Endothelial cell of umbilical vein (primary cell): ENCODE measurements around the gene TERT. TPM values are rescaled to one million over a fixed set of nuclear protein-coding genes. Genes with fewer than 3 reads are reported as not detected.

ENCODE experiments used
- BruUV-seq: library from RNA; stranded (reverse); fragments of 400-500 nt; replicated peaks from 2 replicates; lab custom pipeline; 2021; lab: Mats Ljungman, UMichigan
- CTCF ChIA-PET: fragments of 300-600, 350-600 bp; sonication (Branson Sonifier 250); formaldehyde crosslinking; loops from one replicate; lab custom pipeline; 2021; ENCODE audit warnings: antibody characterized with exemption, inconsistent platforms; lab: Charles Lee
- POLR2A ChIA-PET: fragments of 300-600, 350-600 bp; sonication (Branson Sonifier 250); formaldehyde crosslinking; loops from one replicate; lab custom pipeline; 2021; ENCODE audit warnings: antibody characterized with exemption, inconsistent platforms; lab: Charles Lee
- DNase-seq: peaks from one replicate; pipeline ENCODE4 v3.0.0-alpha.2; 2011; ENCODE audit warnings: low read depth, low spot score
- FAIRE-seq: peaks from 2 replicates; lab custom pipeline; 2011; peaks lifted over from hg19 to GRCh38; lab: Jason Lieb, UNC
- H2AFZ ChIP-seq: 2 replicates; pipeline ENCODE4 v1.6.0; 2012; ENCODE audit warnings: low read depth, low read length, control low read depth, inconsistent platforms
- H3K27ac ChIP-seq: 2 replicates; pipeline ENCODE4 v1.5.1; 2011; ENCODE audit warnings: low read depth, mild to moderate bottlenecking, control low read depth, low read length, moderate library complexity; ENCODE audit not compliant: insufficient read depth
- H3K27me3 ChIP-seq, 2 experiments: 2 replicates each; pipeline versions ENCODE4 v1.6.0 to v1.6.1; 2011; ENCODE audit warnings: low read length in 2 of 2, mixed read lengths in 1 of 2; ENCODE audit not compliant: control insufficient read depth in 2 of 2, insufficient read depth in 2 of 2
- H3K36me3 ChIP-seq, 2 experiments: 2 replicates in 1 of 2; 3 replicates in 1 of 2; pipeline ENCODE4 v1.5.1; 2011; ENCODE audit warnings: low read length in 2 of 2, mild to moderate bottlenecking in 1 of 2, moderate library complexity in 1 of 2; ENCODE audit not compliant: control insufficient read depth in 2 of 2, insufficient read depth in 2 of 2; ENCODE audit errors: extremely low read depth in 1 of 2
- H3K4me1 ChIP-seq: 3 replicates; pipeline ENCODE4 v1.5.1; 2011; ENCODE audit warnings: mild to moderate bottlenecking, low read length; ENCODE audit not compliant: control insufficient read depth, insufficient read depth; ENCODE audit errors: extremely low read depth
- H3K4me2 ChIP-seq: 2 replicates; pipeline ENCODE4 v1.6.1; 2011; ENCODE audit warnings: low read length, control low read depth, mixed read lengths; ENCODE audit not compliant: insufficient read depth
- H3K4me3 ChIP-seq, 3 experiments: fragments of 200-600 bp in 1 of 3; sonication (generic), shearing (Covaris generic) in 1 of 3; replicated peaks in 1 of 3; 2 replicates each; pipeline ENCODE4 v1.5.1; 2011 to 2016; ENCODE audit warnings: control low read depth in 3 of 3, low read length in 3 of 3, mild to moderate bottlenecking in 2 of 3, inconsistent platforms in 1 of 3, low read depth in 1 of 3, moderate library complexity in 1 of 3; ENCODE audit not compliant: insufficient read depth in 1 of 3
- H3K79me2 ChIP-seq: 2 replicates; pipeline ENCODE4 v1.6.0; 2012; ENCODE audit warnings: low read length, inconsistent platforms; ENCODE audit not compliant: control insufficient read depth, insufficient read depth
- H3K9ac ChIP-seq: replicated peaks from 2 replicates; pipeline ENCODE3; 2011; ENCODE audit warnings: low read length, control low read depth; ENCODE audit not compliant: insufficient read depth; ENCODE audit errors: extremely low read depth
- H3K9me1 ChIP-seq: replicated peaks from 3 replicates; pipeline ENCODE4 v1.6.0; 2011; ENCODE audit warnings: mild to moderate bottlenecking, low read length; ENCODE audit not compliant: control insufficient read depth, insufficient read depth; ENCODE audit errors: extremely low read depth
- H3K9me3 ChIP-seq: replicated peaks from 2 replicates; pipeline ENCODE4 v1.5.1; 2012; ENCODE audit warnings: low read length, inconsistent platforms; ENCODE audit not compliant: control insufficient read depth, insufficient read depth
- H4K20me1 ChIP-seq: replicated peaks from 2 replicates; pipeline ENCODE3; 2011; ENCODE audit warnings: mild to moderate bottlenecking, low read length; ENCODE audit not compliant: control insufficient read depth, insufficient read depth; ENCODE audit errors: extremely low read depth
- EZH2 ChIP-seq: IDR thresholded peaks from 2 replicates; pipeline ENCODE4 v1.6.1; 2012; ENCODE audit warnings: borderline replicate concordance, low read depth, mild to moderate bottlenecking, moderate library complexity, low read length, inconsistent platforms; ENCODE audit not compliant: severe bottlenecking
- GATA2 ChIP-seq: IDR thresholded peaks from 2 replicates; pipeline ENCODE4 v1.7.0; 2011; ENCODE audit warnings: low read depth, mild to moderate bottlenecking, moderate library complexity, mixed read lengths, low read length; ENCODE audit not compliant: insufficient read length, insufficient read depth
- JUN ChIP-seq: IDR thresholded peaks from 2 replicates; pipeline ENCODE4 v1.6.1; 2011; ENCODE audit warnings: borderline replicate concordance, low read depth; ENCODE audit not compliant: insufficient read length, insufficient read depth
- MYC ChIP-seq: IDR thresholded peaks from one replicate; pipeline ENCODE4 v1.6.1; 2011; ENCODE audit warnings: mild to moderate bottlenecking, low read depth, low read length
- POLR2A ChIP-seq: IDR thresholded peaks from 2 replicates; pipeline ENCODE4 v1.6.1; 2012; ENCODE audit warnings: low read depth, mild to moderate bottlenecking, control low read depth, low read length
- dilution Hi-C: fragments of 300-500 bp; cut with MboI; formaldehyde crosslinking; loops from one replicate; pipeline ENCODE4 v1.15.0; 2019; ENCODE audit warnings: low sequenced_read_pairs; ENCODE audit not compliant: extremely low pct_ligation_motif_present
- intact Hi-C: fragments of 100-400 bp; cut with micrococcal nuclease; formaldehyde crosslinking; loops from one replicate; pipeline ENCODE4 v1.10.0; 2022
- polyA plus RNA-seq, 4 experiments: library from polyadenylated mRNA; depleted of rRNA in 3 of 4; stranded (reverse) in 3 of 4; unstranded in 1 of 4; fragments of >200 nt; gene quantifications; 2 replicates each; pipeline versions ENCODE4 v1.2.1 to v1.2.3, GENCODE V29; 2011 to 2012; ENCODE audit warnings: missing spikeins in 1 of 4
- total RNA-seq: library from RNA; stranded (reverse); gene quantifications from 2 replicates; pipeline ENCODE4 v1.2.3, GENCODE V29; 2021
- TF ChIP-seq, protein P1 (sequence below), 2 donors: IDR thresholded peaks; 1 replicate in 1 of 2; 2 replicates in 1 of 2; pipeline ENCODE4 v1.5.1; 2011; ENCODE audit warnings: low read length in 2 of 2, mild to moderate bottlenecking in 2 of 2, moderate library complexity in 2 of 2, control low read depth in 1 of 2, inconsistent platforms in 1 of 2, low read depth in 1 of 2; ENCODE audit not compliant: insufficient read depth in 1 of 2; ENCODE audit errors: extremely low read depth in 1 of 2

The TERT gene
- total and polyA plus RNA-seq, 2 donors (not counting 3 experiments of a cell fraction or from before 2014, with no cell fraction given): 0.04 TPM; not detected in 1

DNA sequence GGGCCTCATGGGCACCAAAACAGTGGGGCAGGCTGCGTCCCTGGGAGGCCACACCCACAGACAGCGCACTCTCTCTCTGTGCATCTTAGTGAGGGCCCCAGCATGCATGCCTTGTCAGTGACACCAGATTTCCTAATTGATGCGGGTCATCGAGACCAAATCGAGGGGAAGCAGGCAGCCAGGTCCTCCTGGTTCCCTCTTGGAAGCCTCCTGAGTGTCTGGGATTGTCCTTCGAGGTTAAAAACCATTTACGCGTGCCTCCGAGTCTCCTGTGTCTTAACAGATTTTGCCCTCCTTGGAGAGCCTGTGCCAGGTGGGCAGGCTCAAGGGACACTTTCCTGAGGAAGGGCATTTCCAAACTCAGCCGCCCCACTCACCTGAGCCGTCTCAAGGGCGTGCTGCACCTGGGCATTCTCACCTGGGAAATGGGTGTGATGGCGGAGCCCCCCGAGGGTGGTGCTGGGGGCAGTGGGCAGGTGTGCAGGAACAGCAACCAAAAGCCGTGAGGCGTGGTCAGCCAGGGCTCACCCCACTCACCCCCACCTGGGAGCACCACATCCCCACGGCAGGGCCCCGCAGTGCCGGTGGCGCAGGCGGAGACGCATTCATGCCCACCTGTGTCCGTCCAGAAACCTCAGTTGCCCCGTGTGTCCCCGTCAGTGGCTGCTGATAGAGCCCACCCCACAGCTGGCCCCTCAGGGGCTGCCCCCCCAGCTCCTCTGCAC is 90.7 kb downstream of the TERT start:
- H3K79me2 ChIP-seq: no peaks in the 10 kb centered on the region
- intact Hi-C loops: no loop called here
- no peak for DNase-seq
- H2AFZ ChIP-seq: no peak overlapping the region
- no peak overlapping the region for H3K27ac ChIP-seq
- CTCF ChIA-PET: interaction anchor here (0.7 kb wide), 1 partner anchor 250 kb away, joined by 3 read pairs; no protein-coding TSS in a partner anchor
- H3K36me3 ChIP-seq: no peaks in the 10 kb centered on the region
- TF ChIP-seq MYC (no peak), POLR2A (no peak), EZH2 (no peak), JUN (no peak), GATA2 (no peak)
- TF ChIP-seq, protein P1, sequence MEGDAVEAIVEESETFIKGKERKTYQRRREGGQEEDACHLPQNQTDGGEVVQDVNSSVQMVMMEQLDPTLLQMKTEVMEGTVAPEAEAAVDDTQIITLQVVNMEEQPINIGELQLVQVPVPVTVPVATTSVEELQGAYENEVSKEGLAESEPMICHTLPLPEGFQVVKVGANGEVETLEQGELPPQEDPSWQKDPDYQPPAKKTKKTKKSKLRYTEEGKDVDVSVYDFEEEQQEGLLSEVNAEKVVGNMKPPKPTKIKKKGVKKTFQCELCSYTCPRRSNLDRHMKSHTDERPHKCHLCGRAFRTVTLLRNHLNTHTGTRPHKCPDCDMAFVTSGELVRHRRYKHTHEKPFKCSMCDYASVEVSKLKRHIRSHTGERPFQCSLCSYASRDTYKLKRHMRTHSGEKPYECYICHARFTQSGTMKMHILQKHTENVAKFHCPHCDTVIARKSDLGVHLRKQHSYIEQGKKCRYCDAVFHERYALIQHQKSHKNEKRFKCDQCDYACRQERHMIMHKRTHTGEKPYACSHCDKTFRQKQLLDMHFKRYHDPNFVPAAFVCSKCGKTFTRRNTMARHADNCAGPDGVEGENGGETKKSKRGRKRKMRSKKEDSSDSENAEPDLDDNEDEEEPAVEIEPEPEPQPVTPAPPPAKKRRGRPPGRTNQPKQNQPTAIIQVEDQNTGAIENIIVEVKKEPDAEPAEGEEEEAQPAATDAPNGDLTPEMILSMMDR (IDR thresholded peaks at IDR 0.05; ENCODE audit: extremely low read depth in 1 of 2, insufficient read depth in 1 of 2, low read depth in 1 of 2, low read length in 2 of 2): no peak
- H4K20me1 ChIP-seq: no peaks in the 10 kb centered on the region
- no peak overlapping the region for H3K9ac ChIP-seq
- H3K4me2 ChIP-seq: no peak overlapping the region
- BruUV-seq: no TSS peak
- no peaks in the 10 kb centered on the region for H3K9me3 ChIP-seq
- no peak for FAIRE-seq
- H3K27me3 ChIP-seq: no peaks in the 10 kb centered on the region
- no peaks in the 10 kb centered on the region for H3K4me1 ChIP-seq
- no peak overlapping the region for H3K4me3 ChIP-seq
- H3K9me1 ChIP-seq: no peaks in the 10 kb centered on the region
- POLR2A ChIA-PET: no interaction called here
- dilution Hi-C loops: no loop called here
